Hematopoietic multipotent progenitor cell (in vitro differentiated cells): ENCODE results near the gene MCM8. TPM values are rescaled to one million over a fixed set of nuclear protein-coding genes. Genes with fewer than 3 reads are reported as not detected.
"Not testable (repeated sequence)": the region's sequence is repeated elsewhere in the genome, so short reads cannot be mapped to it uniquely, and the experiment has no call there.

Source experiments
- DNase-seq, 3 donors: peaks; one replicate each; pipeline ENCODE4 v3.0.0-alpha.2; 2011 to 2015; ENCODE audit warnings: low read depth in 2 of 3, low spot score in 2 of 3
- total RNA-seq: library from RNA; depleted of rRNA; stranded (reverse); fragments of >200 nt; gene quantifications from one replicate; pipeline ENCODE4 v1.2.3, GENCODE V29; 2012

Gene MCM8
- total RNA-seq, 1 donor: 2.7 TPM

DNA sequence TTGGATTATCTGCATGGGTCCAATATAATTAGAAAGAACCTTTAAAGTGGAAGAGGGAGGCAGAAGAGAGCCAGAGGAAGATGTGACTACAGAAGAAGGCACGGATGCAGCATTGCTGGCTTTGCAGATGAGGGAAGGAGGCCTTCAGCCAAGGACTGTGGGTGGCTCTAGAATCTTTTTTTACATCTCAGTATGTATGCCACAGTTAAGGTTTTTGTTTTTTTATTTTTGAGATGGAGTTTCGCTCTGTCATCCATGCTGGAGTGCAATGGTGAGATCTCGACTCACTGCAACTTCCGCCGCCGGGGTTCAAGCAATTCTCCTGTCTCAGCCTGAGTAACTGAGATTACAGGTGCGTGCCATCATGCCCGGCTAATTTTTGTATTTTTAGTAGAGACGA lies 49.3 kb downstream of the MCM8 start:
- DNase-seq: no peak

DNA sequence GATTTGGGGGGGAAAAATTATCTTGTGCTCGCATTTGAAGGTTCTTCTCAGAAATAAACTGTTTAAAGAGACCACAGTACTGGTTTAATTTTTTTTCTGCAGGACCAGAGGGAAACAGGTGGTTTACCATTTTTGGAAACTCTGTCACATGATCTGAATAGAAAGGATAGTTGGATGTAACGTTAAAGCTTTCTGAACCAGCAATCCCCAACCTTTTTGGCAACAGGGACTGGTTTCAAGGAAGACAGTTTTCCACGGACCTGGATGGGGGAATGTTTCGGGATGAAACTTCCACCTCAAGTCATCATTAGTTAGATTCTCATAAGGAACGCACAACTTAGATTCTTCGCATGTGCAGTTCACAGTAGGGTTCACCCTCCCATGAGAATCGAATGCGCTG lies 50.4 kb downstream of the MCM8 start:
- DNase-seq: peak in 1 of 3 donors; percentile 24

DNA sequence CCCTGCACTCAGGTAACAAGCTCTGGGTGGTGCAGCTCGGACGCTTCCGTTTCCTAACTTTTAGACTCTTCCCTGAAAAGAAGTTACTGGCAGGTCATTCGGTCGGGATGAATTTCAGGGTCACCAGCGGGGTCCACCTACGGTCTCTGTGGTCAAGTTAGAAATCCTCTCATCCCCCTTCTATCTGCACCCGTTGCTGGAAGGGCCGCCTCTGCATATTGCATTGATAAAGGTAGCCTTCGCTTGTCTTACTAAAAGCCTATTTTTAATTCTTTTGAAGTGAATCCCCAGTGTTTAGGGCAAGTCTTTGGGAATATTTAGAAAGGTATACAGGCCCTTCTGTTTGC lies 56.1 kb downstream of the MCM8 start:
- DNase-seq: no peak

DNA sequence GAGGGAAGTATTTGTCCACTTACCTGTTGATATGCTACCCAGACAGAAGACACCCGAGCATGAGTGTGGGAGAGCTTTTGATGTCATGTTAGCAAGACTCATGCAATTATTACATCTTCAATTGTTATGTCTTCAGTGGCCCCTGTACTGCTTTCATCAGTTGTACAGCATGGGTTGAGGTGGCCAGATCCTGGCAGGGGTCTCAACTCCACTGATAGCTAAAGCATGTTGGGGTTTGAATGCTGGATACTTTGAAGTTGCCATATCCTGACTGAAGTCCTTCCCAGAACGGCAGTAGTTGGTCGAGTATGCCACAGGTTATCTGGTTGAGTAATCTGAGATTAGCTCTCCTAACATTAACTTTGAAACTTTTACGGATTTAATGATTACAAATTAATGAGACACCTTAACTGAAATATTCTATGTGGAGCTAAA lies 56.7 kb downstream of the MCM8 start:
- DNase-seq: no peak

DNA sequence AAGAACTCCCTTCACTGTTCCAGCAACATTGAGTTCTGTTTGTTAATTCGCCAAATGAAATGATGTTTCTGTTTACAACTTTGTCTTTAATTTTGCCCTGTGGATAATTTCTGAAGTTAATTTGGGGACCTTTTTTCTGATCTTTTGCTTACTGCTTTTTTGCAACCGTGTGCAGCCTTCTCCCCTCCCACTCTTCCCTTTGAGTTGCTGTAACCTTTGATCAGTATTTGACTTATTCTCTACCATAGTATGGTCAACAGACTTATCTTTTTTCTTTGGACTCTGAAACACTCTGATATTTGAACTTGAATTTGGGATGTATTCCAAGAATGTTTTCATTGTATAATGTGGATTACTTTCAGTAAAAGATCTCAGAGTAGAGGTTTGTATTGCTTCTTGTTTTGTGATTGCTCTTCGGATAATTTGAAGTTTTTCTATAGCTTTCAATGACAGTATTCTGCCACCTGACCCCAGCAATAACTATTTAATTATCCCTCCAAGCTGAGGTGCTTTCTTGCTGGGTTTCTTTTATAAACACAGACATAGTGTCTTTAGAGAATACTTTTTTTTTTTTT lies 57.2 kb downstream of the MCM8 start:
- DNase-seq: no peak

DNA sequence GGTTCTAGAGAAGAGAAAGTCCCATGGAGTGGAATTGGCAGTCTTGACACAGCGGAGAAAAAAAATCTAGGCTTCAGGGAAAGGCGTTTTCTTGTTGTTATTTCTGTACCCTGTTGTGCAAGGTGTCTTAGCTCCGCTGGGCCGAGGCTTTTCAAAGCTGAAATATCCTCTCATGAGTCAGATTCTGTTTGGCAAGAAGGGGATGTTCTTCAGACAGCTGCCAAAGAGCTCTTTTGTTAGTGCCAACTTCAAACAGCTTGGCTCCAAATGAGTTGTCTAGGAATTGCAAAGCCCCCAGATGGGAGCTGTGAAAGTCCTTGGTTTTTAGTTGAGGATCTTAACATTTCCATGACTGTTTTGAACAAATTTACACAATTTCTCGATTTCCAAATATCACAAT lies 57.8 kb downstream of the MCM8 start:
- no peak for DNase-seq

DNA sequence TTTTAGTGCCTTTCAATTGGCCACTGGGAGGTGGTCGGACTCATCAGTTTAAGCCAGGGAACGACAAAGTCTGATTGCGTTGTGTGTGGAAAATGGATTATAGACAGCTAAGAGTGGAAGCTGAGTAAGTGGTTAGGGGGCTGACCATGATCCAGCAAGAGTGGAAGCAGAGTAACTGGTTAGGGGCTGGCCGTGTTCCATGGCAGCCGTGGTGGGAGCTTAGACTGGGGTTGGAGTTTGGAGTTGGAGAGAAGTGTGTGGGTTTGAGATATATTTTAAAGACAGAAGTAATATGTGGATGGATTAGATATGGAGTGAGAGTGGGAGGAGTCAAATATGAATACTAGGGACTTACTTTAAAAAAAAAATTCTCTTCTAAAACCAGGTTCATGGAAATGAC lies 61.7 kb downstream of the MCM8 start:
- DNase-seq: no peak

DNA sequence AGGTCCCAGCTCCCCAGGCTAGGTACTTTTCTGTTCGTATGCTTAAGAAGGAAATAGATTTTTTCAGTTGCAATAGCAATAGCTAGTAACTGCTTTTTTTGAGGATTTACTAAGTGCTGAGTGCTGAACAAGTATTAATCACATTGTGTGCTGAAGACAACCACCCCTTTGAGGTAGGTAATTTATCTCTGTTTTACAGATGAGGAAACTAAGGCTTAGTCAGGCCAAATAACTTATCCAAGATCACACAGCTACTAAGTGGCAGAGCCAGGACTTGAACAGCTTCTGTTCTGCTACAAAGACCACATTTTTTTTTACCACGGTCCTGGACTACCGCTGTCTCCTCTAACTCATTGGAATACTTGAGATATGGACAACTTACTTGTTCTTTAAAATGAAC lies 63.6 kb downstream of the MCM8 start:
- DNase-seq: no peak

DNA sequence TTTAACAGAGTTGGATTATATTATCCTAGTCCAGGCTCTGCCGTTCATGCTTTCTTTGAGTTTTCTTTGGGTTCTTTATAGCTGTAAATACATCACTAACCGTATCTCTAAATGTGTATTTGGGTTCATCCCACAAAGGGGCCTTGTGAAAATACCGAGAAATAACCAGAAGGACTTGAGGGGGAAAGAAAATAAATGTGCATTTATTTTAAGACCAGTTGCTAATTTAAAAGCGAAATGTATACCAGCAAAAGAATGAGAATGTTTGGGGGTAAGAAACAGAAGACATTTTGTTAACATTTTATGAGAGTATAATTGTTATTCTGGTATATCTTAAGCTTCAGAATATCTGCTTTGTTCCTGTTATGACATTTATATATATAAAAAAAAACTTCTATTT lies 64.5 kb downstream of the MCM8 start:
- DNase-seq: no peak

DNA sequence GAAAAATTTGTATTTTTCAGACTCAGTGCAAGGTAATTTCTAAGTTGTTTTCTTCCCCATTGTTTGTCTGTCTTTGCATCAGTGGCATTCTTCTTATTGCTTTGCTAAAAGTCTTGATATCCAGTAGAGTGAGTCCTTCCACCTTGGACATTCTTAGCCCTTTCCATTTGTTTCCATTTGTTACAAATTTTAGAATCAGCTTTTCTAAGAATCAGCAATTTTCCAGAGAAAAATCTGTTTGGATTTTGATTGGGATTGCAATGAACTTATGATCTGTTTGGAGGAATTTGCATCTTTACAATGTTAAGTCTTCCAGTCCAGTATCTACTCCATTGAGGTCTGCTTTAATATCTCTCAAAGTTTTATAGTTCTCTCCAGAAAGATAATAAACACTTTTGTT lies 67.0 kb downstream of the MCM8 start:
- no peak for DNase-seq

DNA sequence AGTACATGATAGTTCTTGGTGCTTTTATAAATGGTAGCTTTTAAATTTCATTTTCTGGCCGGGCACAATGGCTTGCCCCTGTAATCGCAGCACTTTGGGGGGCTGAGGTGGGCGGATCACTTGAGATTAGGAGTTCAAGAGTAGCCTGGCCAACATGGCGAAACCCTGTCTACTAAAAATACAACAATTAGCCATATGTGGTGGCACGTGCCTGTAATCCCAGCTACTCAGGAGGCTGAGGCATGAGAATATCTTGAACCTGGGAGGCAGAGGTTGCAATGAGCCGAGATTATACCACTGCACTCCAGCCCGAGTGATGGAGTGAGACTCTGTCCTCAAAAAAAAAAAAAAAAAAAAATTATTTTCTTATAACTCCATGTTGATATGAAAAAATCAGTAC lies 67.4 kb downstream of the MCM8 start:
- DNase-seq: no peak

DNA sequence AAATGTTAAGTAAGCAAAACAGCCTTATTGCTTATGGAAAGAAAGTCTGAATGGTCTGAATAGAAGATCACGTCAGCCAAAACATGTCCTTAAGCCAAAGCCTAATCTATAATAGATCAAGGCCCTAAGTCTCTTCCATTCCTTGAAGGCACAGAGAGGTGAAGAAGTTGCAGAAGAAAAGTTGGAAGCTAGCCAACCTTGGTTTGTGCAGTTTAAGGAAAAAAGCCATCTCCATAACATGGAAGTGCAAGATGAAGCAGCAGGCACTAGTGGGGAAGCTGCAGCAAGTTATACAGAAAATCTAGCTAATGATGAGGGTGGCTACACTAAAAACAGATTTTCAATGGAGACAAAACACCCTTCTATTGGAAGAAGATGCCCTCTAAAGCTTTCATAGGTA lies 74.3 kb downstream of the MCM8 start:
- no peak for DNase-seq

DNA sequence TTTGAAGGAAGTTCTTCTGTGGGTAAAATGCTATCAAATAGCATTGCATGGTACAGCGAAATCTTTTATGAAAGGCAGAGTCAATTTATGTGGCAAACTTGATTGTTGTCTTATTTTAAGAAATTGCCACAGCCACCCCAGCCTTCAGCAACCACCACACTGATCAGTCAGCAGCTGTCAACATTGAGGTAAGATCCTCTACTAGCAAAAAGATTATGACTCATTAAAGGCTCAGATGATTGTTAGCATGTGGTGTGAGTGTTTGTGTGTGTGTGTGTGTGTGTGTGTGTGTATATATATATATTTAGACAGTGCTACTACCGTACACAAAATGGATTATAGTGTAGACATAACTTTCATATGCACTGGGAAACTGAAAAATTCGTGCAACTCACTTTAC lies 75.6 kb downstream of the MCM8 start:
- DNase-seq: no peak

DNA sequence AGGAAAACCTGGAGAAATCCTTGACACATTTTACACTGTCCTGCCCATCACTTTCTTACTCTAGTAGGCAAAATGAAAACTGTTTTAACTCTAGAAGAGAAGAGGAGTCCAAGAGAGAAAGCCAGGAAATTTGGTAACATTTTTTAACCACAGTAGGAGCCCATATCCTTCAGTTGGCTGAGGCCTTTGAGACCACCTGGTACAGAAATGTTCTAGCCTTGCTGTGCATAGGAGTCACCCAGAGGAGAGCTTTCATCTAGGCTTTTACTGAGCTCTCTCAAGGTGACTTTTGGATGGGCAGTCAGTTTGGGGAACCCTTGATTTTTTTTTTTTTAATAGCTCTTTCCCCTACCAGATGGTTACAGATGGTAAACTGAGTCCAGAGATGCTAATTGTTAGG lies 78.4 kb downstream of the MCM8 start:
- DNase-seq: no peak

DNA sequence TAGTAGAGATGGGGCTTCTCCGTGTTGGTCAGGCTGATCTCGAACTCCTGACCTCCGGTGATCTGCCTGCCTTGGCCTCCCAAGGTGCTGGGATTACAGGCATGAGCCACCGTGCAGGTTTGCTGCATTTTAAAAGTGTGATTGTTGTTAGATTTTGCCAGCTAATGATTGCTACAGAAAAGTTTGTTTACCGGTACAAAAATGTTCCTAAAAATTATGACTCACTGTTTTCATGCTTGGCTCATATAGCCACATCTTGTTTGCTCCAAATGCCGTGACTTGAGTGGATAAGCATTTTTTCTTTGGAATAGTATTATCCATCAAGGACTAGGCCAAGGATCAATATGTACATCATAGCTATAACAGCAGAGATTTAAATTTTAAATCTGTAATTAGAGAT lies 79.1 kb downstream of the MCM8 start:
- no peak for DNase-seq

DNA sequence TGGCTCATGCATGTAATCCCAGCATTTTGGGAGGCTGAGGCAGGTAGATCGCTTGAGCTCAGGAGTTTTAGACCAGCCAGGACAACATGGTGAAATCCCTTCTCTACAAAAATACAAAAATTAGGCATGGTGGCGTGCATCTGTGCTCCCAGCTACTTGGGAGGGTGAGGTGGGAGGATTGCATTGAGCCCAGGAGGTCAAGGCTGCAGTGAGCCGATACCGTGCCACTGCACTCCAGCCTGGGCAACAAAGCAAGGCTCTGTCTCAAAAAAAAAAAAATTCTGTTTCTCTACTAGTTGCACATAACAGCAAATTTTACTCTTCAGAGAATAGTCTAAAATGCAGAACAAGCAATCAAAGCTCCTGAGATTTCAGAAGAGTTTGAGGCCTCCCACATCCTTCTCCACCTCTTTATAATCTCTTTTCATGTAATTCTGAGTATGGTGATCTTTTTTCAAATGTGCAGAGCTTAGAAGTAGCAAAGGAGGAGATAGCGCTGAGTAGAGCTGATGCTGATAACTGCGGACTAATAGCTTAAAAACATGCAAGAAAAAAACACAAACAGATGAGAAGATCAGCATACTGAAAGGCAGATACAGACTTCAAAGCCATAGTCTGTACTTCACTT lies 80.1 kb downstream of the MCM8 start:
- no peak for DNase-seq

DNA sequence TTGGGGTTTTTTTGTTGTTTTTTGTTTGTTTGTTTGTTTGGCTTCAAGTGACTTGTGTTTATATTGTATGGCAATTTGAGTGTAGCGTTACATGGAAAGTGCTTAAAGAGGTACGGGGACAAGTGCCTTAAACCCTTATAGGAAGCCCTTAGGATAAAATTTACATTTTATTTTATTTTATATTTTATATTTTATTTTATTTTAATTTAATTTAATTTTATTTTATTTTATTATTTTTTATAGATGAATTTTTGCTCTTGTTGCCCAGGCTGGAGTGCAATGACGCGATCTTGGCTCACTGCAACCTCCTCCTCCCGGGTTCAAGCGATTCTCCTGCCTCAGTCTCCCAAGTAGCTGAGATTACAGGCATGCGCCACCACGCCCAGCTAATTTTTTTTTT lies 82.5 kb downstream of the MCM8 start:
- DNase-seq: not testable (repeated sequence)

DNA sequence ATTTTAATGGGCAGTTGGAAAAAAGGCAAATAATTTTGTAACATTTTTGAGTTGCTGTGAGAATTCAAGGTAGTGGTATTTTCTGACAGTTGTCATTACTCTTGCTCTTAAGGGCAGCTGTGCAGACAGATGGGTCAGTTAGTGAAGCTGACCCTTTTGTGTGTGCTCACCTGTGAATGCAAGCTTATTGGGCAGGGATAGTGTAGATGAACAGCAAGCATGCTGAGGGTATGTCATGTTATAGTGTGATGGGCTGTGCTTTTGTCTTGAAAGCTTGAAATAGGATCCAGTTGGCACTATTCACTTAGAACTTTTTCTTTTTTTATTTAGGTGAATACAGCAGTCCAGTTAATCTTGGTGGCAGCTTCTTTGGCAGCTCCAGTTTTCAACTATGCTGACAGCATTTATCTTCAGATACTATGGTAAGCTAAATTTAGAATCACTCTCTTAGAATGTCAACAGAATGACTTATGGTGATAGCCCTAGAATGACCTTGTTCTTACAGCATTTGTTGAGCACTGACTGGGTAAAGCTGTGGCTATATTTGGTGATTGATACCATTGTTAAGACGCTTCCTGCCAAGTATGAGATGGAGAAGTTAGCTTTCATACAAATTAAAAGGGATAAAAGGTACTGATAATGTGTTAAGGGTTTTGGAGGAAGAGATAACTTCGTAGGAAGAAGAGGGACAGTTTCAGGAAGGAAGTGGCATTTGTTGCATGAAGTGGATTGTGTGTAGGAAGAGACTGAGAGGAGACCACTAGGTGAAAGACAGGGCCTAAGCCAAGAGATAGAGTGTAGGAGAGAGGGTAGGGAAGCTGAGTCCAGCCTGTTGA lies 83.9 kb downstream of the MCM8 start:
- DNase-seq: peak in 1 of 3 donors; percentile 47

DNA sequence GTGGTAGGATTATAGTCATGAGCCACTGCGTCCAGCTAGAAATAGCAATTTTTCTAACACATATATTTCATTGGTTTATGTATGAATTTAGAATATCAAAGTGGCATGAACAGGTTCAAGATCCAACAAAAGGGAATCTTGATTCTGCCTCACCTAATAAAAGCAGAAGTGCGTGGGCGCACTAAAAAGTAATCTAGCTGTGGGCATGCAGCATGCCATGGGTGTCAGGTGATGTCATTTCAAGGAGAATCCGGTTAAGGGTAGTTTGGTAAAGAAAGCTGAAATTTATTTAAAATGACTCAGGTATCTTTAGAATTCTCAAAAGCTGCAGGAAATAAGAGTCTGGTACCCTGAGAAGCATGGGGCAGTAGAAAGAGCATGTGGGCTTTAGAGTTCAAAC lies 85.8 kb downstream of the MCM8 start:
- no peak for DNase-seq

DNA sequence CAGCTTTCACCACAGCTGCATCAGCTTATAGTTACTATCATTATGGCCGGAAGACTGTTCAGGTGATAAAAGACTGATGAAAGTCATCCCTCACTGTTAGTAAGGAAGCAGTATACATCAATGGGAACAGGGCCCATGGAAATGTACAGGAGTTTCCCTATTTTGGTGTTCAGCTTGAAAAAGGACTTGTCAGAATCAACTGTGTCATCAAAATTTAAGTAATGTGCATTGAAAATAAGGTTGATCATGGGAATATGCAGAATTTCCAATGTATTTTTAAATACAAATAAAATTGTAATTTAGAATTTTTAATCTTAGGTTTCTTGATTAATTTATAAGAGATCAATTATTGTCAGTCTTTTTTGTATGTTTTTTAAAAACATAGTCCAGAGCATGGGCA lies 86.6 kb downstream of the MCM8 start:
- no peak for DNase-seq

DNA sequence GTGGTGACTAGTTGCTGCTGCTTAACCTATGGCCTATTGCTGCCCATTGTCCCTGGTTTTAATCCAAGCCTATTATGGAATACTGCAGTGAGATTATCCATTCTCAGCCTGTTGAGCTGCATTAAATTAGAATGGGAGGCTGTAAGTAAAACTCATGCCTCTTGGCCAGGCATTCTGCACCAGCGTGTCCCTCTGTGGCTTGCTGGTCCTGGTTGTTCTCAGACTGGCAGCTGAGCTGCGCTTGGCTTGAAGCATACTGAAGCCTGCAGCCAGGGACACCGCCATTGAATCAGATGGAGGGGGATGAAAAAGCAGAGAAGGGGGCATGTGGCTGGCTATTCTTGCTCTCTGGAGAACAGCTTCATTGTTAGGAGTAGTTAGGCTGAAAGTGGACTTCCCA lies 87.8 kb downstream of the MCM8 start:
- DNase-seq: no peak

DNA sequence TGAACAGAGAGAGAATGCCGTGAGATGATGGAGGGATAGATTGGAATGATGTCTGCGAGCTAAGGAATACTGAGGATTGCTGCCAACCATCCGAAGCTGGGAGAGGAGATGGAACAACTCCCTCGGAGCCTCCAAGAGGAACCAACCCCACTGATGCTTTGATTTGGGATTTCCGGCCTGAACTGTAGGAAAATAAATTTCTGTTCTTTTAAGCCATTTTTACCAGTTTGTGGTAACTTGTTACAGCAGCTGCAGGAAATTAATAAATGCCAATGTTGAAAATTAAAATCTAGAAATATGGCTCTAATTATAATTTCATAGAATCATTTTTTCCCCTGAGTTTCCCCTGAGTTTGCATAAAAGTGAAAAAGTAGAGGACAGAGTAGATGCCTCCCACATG lies 89.3 kb downstream of the MCM8 start:
- no peak for DNase-seq
